Measurements from ENCODE around the gene GMPR. TPM values are rescaled to one million over a fixed set of nuclear protein-coding genes. Genes with fewer than 3 reads are reported as not detected.

GMPR gene
- 17.6 TPM for total RNA-seq
- long read RNA-seq, transcript GMPR-201 (9 exons, 1,515 nt) = major isoform, 29 of 30 reads
- long read RNA-seq, partial matches to known transcripts = 1 of 30 reads
- long read RNA-seq, other reads (novel, unspliced or antisense) = 0 of 30 reads

DNA sequence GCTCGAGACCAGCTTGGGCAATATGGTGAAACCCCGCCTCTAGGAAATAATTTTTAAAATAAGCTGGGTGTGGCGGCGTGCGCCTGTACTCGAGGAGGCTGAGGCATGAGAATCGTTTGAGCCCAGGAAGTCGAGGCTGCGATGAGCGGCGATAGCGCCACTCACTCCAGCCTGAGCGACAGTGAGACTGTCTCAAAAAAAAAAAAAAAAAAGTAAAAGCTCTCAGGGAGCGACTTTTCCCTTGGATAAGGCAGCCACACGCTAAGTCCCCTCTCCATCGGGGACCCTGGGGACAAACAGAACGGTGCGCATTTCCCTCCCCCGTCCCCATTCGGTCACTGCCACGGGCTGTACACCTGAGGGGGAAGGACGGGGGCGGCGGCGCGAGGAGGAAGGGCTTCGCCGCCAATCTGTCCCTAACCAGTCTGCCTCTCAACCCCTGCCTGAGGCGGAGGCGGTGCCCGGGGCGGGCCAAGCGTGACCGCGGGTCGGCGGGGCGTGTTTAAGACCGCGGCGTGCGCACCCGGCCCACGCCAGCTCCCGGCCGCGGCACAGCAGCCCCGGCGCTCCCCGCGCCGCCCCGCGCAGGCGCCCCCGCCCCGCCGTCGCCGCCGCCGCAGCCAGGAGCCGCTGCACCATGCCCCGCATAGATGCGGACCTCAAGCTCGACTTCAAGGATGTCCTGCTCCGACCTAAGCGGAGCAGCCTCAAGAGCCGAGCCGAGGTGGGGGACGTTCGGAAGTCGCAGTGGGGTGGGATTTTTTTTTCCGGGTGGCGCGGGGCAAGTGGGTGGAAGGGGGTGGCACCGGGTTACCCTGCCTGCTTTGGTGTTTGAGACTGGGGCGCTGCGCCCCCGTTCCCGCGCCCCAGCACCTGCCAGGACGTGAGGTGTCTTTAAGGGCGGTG, at the start of gene GMPR:
GMPR (plus strand) TSS at position 531 of the 906 bp plus-strand sequence; CDS start at position 638, 107 bp downstream.
- peak; percentile 93 for DNase-seq
- TF ChIP-seq, protein P1, sequence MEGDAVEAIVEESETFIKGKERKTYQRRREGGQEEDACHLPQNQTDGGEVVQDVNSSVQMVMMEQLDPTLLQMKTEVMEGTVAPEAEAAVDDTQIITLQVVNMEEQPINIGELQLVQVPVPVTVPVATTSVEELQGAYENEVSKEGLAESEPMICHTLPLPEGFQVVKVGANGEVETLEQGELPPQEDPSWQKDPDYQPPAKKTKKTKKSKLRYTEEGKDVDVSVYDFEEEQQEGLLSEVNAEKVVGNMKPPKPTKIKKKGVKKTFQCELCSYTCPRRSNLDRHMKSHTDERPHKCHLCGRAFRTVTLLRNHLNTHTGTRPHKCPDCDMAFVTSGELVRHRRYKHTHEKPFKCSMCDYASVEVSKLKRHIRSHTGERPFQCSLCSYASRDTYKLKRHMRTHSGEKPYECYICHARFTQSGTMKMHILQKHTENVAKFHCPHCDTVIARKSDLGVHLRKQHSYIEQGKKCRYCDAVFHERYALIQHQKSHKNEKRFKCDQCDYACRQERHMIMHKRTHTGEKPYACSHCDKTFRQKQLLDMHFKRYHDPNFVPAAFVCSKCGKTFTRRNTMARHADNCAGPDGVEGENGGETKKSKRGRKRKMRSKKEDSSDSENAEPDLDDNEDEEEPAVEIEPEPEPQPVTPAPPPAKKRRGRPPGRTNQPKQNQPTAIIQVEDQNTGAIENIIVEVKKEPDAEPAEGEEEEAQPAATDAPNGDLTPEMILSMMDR (IDR thresholded peaks at IDR 0.05) = no peak
- Histone ChIP-seq H3K27ac (peak within 1 kb of the TSS; percentile 70), H3K9me3 (no peaks in the 10 kb centered on the region), H3K27me3 (no peaks in the 10 kb centered on the region), H3K36me3 (no peaks in the 10 kb centered on the region), H3K4me1 (peaks cover 32% of the 10 kb centered on the region), H3K4me3 (peak within 1 kb of the TSS; percentile 73)
- ATAC-seq = peak; percentile 90
- intact Hi-C loops (cut with DNase I) = no loop called here

GRCh38 chr6:16190214-16190613, 48.2 kb upstream of the GMPR start:
- DNase-seq (no peak), ATAC-seq (no peak)
- Histone ChIP-seq H3K4me3 (no peak overlapping the region), H3K27me3 (no peaks in the 10 kb centered on the region), H3K4me1 (peaks cover 6% of the 10 kb centered on the region), H3K36me3 (no peaks in the 10 kb centered on the region), H3K9me3 (no peaks in the 10 kb centered on the region), H3K27ac (no peak overlapping the region)
- TF ChIP-seq, protein P1 (IDR thresholded peaks at IDR 0.05) = no peak
- intact Hi-C loops (cut with DNase I) = no loop called here

DNA sequence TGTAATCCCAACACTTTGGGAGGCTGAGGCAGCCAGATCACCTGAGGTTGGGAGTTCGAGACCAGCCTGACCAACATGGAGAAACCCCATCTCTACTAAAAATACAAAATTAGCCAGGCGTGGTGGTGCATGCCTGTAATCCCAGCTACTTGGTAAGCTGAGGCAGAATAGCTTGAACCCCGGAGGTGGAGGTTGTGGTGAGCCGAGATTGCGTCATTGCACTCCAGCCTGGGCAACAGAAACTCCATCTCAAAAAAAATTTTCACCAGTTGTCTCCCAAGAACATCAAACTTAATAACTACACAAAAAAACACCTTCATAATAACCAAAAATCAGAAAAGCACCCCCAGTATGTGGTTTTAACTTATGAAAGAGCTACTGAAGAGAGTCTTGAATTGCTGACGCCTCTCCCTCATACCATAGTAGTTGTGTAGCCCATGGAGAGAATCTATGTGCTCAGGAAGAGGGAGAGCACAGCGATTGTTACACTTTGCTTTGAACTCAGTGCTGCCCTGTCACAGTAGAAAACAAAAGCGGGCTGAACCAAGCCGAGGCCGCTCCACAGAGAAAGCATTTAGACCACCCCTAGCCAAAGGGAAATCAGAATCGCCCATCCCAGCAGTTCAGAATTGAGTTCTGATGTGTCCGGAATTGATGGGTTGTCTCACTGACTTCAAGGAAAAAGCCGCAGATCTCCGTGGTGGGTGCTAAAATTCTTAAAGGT, 42.0 kb upstream of the GMPR start:
- no peak for ATAC-seq
- TF ChIP-seq, protein P1 (IDR thresholded peaks at IDR 0.05) = no peak
- H3K4me1 ChIP-seq = no peaks in the 10 kb centered on the region

DNA sequence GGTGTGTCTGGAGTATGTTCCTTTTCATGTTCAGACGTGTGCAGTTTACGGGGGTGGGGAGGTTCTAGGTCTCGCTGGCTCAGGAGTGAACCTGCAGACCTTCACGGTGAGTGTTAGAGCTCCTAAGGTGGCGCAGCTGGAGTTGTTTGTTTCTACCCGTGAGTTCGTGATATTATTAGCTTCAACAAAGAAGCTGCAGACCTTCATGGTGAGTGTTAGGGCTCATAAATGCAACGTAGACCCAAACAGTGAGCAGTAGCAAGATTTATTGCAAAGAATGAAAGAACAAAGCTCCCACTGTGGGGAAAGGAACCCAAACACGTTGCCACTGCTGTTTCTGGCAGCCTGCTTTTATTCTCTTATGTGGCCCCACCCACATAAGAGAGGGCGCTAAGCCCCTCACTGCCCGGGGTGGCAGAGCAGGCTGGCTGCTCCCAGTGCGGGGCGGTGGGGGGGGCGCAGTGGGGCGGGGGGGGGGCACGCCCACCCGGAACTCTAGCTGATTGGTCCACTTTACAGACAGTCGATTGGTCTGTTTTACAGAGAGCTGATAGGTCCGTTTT, 41.3 kb upstream of the GMPR start:
- Histone ChIP-seq H3K9me3 (no peaks in the 10 kb centered on the region), H3K27me3 (no peaks in the 10 kb centered on the region), H3K36me3 (no peaks in the 10 kb centered on the region), H3K4me3 (no peak overlapping the region), H3K27ac (no peak overlapping the region), H3K4me1 (no peaks in the 10 kb centered on the region)
- no peak for ATAC-seq
- DNase-seq = no peak
- TF ChIP-seq, protein P1 (IDR thresholded peaks at IDR 0.05) = no peak
- intact Hi-C loops (cut with DNase I) = no loop called here

More for the DNA sequence above, 42.0 kb upstream of the GMPR start:
- DNase-seq = no peak
- no peaks in the 10 kb centered on the region for H3K27me3 ChIP-seq
- no peaks in the 10 kb centered on the region for H3K36me3 ChIP-seq
- H3K4me3 ChIP-seq = no peak overlapping the region
- intact Hi-C loops (cut with DNase I) = no loop called here
- H3K9me3 ChIP-seq = no peaks in the 10 kb centered on the region
- H3K27ac ChIP-seq = no peak overlapping the region

DNA sequence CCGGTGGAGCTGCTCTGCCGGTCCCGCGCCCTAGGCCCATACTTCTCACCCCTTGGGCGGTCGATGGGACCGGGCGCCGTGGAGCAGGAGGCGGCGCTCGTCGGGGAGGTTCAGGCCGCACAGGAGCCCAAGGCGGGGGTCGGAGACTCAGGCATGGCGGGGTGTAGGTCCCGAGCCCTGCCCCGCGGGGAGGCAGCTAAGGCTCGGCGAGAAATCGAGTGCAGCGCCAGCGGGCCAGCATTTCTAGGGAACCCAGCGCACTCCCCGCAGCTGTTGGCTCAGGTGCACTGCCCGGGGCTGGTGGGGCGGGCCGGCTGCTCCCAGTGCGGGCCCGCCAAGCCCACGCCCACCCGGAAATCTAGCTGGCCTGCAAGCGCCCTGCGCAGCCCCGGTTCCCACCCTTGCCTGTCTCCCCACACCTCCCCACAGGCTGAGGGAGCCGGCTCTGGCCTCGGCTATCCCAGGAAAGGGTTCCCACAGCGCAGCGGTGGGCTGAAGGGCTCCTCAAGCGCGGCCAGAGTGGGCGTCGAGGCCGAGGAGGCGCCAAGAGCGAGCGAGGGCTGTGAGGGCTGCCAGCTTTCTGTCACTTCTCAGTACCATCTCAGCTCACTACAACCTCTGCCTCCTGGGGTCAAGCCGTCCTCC, 40.2 kb upstream of the GMPR start:
- Histone ChIP-seq H3K4me3 (no peak overlapping the region), H3K4me1 (no peaks in the 10 kb centered on the region), H3K9me3 (no peaks in the 10 kb centered on the region), H3K27me3 (no peaks in the 10 kb centered on the region), H3K27ac (no peak overlapping the region), H3K36me3 (no peaks in the 10 kb centered on the region)
- ATAC-seq (no peak), DNase-seq (no peak)
- TF ChIP-seq, protein P1 (IDR thresholded peaks at IDR 0.05) = no peak
- intact Hi-C loops (cut with DNase I) = no loop called here

Data from upper lobe of right lung (tissue), 1 donor.